Endothelial cell of umbilical vein (primary cell): ENCODE data around the gene CCDC69. TPM values are rescaled to one million over a fixed set of nuclear protein-coding genes. Genes with fewer than 3 reads are reported as not detected.

Experiments used
- BruUV-seq: library from RNA; stranded (reverse); fragments of 400-500 nt; replicated peaks from 2 replicates; lab custom pipeline; 2021; lab: Mats Ljungman, UMichigan
- CTCF ChIA-PET: fragments of 300-600, 350-600 bp; sonication (Branson Sonifier 250); formaldehyde crosslinking; loops from one replicate; lab custom pipeline; 2021; ENCODE audit warnings: antibody characterized with exemption, inconsistent platforms; lab: Charles Lee
- POLR2A ChIA-PET: fragments of 300-600, 350-600 bp; sonication (Branson Sonifier 250); formaldehyde crosslinking; loops from one replicate; lab custom pipeline; 2021; ENCODE audit warnings: antibody characterized with exemption, inconsistent platforms; lab: Charles Lee
- DNase-seq: peaks from one replicate; pipeline ENCODE4 v3.0.0-alpha.2; 2011; ENCODE audit warnings: low read depth, low spot score
- FAIRE-seq: peaks from 2 replicates; lab custom pipeline; 2011; peaks lifted over from hg19 to GRCh38; lab: Jason Lieb, UNC
- H2AFZ ChIP-seq: 2 replicates; pipeline ENCODE4 v1.6.0; 2012; ENCODE audit warnings: low read depth, low read length, control low read depth, inconsistent platforms
- H3K27ac ChIP-seq: 2 replicates; pipeline ENCODE4 v1.5.1; 2011; ENCODE audit warnings: low read depth, mild to moderate bottlenecking, control low read depth, low read length, moderate library complexity; ENCODE audit not compliant: insufficient read depth
- H3K27me3 ChIP-seq, 2 experiments: 2 replicates each; pipeline versions ENCODE4 v1.6.0 to v1.6.1; 2011; ENCODE audit warnings: low read length in 2 of 2, mixed read lengths in 1 of 2; ENCODE audit not compliant: control insufficient read depth in 2 of 2, insufficient read depth in 2 of 2
- H3K36me3 ChIP-seq, 2 experiments: 2 replicates in 1 of 2; 3 replicates in 1 of 2; pipeline ENCODE4 v1.5.1; 2011; ENCODE audit warnings: low read length in 2 of 2, mild to moderate bottlenecking in 1 of 2, moderate library complexity in 1 of 2; ENCODE audit not compliant: control insufficient read depth in 2 of 2, insufficient read depth in 2 of 2; ENCODE audit errors: extremely low read depth in 1 of 2
- H3K4me1 ChIP-seq: 3 replicates; pipeline ENCODE4 v1.5.1; 2011; ENCODE audit warnings: mild to moderate bottlenecking, low read length; ENCODE audit not compliant: control insufficient read depth, insufficient read depth; ENCODE audit errors: extremely low read depth
- H3K4me2 ChIP-seq: 2 replicates; pipeline ENCODE4 v1.6.1; 2011; ENCODE audit warnings: low read length, control low read depth, mixed read lengths; ENCODE audit not compliant: insufficient read depth
- H3K4me3 ChIP-seq, 3 experiments: fragments of 200-600 bp in 1 of 3; sonication (generic), shearing (Covaris generic) in 1 of 3; replicated peaks in 1 of 3; 2 replicates each; pipeline ENCODE4 v1.5.1; 2011 to 2016; ENCODE audit warnings: control low read depth in 3 of 3, low read length in 3 of 3, mild to moderate bottlenecking in 2 of 3, inconsistent platforms in 1 of 3, low read depth in 1 of 3, moderate library complexity in 1 of 3; ENCODE audit not compliant: insufficient read depth in 1 of 3
- H3K79me2 ChIP-seq: 2 replicates; pipeline ENCODE4 v1.6.0; 2012; ENCODE audit warnings: low read length, inconsistent platforms; ENCODE audit not compliant: control insufficient read depth, insufficient read depth
- H3K9ac ChIP-seq: replicated peaks from 2 replicates; pipeline ENCODE3; 2011; ENCODE audit warnings: low read length, control low read depth; ENCODE audit not compliant: insufficient read depth; ENCODE audit errors: extremely low read depth
- H3K9me1 ChIP-seq: replicated peaks from 3 replicates; pipeline ENCODE4 v1.6.0; 2011; ENCODE audit warnings: mild to moderate bottlenecking, low read length; ENCODE audit not compliant: control insufficient read depth, insufficient read depth; ENCODE audit errors: extremely low read depth
- H3K9me3 ChIP-seq: replicated peaks from 2 replicates; pipeline ENCODE4 v1.5.1; 2012; ENCODE audit warnings: low read length, inconsistent platforms; ENCODE audit not compliant: control insufficient read depth, insufficient read depth
- H4K20me1 ChIP-seq: replicated peaks from 2 replicates; pipeline ENCODE3; 2011; ENCODE audit warnings: mild to moderate bottlenecking, low read length; ENCODE audit not compliant: control insufficient read depth, insufficient read depth; ENCODE audit errors: extremely low read depth
- EZH2 ChIP-seq: IDR thresholded peaks from 2 replicates; pipeline ENCODE4 v1.6.1; 2012; ENCODE audit warnings: borderline replicate concordance, low read depth, mild to moderate bottlenecking, moderate library complexity, low read length, inconsistent platforms; ENCODE audit not compliant: severe bottlenecking
- FOS ChIP-seq: IDR thresholded peaks from 2 replicates; pipeline ENCODE4 v1.6.1; 2011; ENCODE audit warnings: mild to moderate bottlenecking, low read length, moderate library complexity, borderline replicate concordance; ENCODE audit not compliant: insufficient read depth
- GATA2 ChIP-seq: IDR thresholded peaks from 2 replicates; pipeline ENCODE4 v1.7.0; 2011; ENCODE audit warnings: low read depth, mild to moderate bottlenecking, moderate library complexity, mixed read lengths, low read length; ENCODE audit not compliant: insufficient read length, insufficient read depth
- JUN ChIP-seq: IDR thresholded peaks from 2 replicates; pipeline ENCODE4 v1.6.1; 2011; ENCODE audit warnings: borderline replicate concordance, low read depth; ENCODE audit not compliant: insufficient read length, insufficient read depth
- MYC ChIP-seq: IDR thresholded peaks from one replicate; pipeline ENCODE4 v1.6.1; 2011; ENCODE audit warnings: mild to moderate bottlenecking, low read depth, low read length
- POLR2A ChIP-seq: IDR thresholded peaks from 2 replicates; pipeline ENCODE4 v1.6.1; 2012; ENCODE audit warnings: low read depth, mild to moderate bottlenecking, control low read depth, low read length
- POLR2AphosphoS5 ChIP-seq: IDR thresholded peaks from 2 replicates; pipeline ENCODE4 v1.6.1; 2012; ENCODE audit warnings: low read depth, mild to moderate bottlenecking, control low read depth, low read length, moderate library complexity; ENCODE audit not compliant: insufficient read depth
- dilution Hi-C: fragments of 300-500 bp; cut with MboI; formaldehyde crosslinking; loops from one replicate; pipeline ENCODE4 v1.15.0; 2019; ENCODE audit warnings: low sequenced_read_pairs; ENCODE audit not compliant: extremely low pct_ligation_motif_present
- intact Hi-C: fragments of 100-400 bp; cut with micrococcal nuclease; formaldehyde crosslinking; loops from one replicate; pipeline ENCODE4 v1.10.0; 2022
- polyA plus RNA-seq, 4 experiments: library from polyadenylated mRNA; depleted of rRNA in 3 of 4; stranded (reverse) in 3 of 4; unstranded in 1 of 4; fragments of >200 nt; gene quantifications; 2 replicates each; pipeline versions ENCODE4 v1.2.1 to v1.2.3, GENCODE V29; 2011 to 2012; ENCODE audit warnings: missing spikeins in 1 of 4
- total RNA-seq: library from RNA; stranded (reverse); gene quantifications from 2 replicates; pipeline ENCODE4 v1.2.3, GENCODE V29; 2021
- TF ChIP-seq, protein P1 (sequence below): IDR thresholded peaks from 2 replicates; pipeline ENCODE4 v1.6.1; 2011; ENCODE audit not compliant: insufficient read depth, insufficient read length
- TF ChIP-seq, protein P2 (sequence below), 2 donors: IDR thresholded peaks; 1 replicate in 1 of 2; 2 replicates in 1 of 2; pipeline ENCODE4 v1.5.1; 2011; ENCODE audit warnings: low read length in 2 of 2, mild to moderate bottlenecking in 2 of 2, moderate library complexity in 2 of 2, control low read depth in 1 of 2, inconsistent platforms in 1 of 2, low read depth in 1 of 2; ENCODE audit not compliant: insufficient read depth in 1 of 2; ENCODE audit errors: extremely low read depth in 1 of 2

The CCDC69 gene
- total and polyA plus RNA-seq, 2 donors (not counting 3 experiments of a cell fraction or from before 2014, with no cell fraction given): 4.1 to 4.5 TPM

DNA sequence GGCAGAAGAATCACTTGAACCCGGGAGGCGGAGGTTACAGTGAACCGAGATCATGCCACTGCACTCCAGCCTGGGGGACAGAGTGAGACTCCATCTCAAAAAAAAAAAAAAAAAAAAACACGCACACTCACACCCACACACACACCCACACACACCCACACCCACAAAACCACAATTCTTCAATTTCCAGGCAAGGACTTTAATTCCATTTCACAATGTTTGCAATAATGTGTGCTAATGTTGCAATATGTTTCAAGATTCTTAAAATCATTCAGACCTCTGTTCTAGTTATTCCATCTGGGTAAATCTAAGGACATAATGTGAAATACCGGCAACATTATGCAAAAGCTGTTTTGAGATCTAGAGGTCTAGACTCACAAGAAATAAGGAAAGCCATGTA lies 28.3 kb downstream of the CCDC69 start:
- no peak overlapping the region for H3K9ac ChIP-seq
- H2AFZ ChIP-seq: no peak overlapping the region
- no peak overlapping the region for H3K27ac ChIP-seq
- dilution Hi-C loops: no loop called here
- H3K4me2 ChIP-seq: no peak overlapping the region
- no peaks in the 10 kb centered on the region for H3K9me3 ChIP-seq
- ChIA-PET POLR2A (no interaction called here), CTCF (no interaction called here)
- no peaks in the 10 kb centered on the region for H3K36me3 ChIP-seq
- H3K4me1 ChIP-seq: no peaks in the 10 kb centered on the region
- TF ChIP-seq POLR2AphosphoS5 (no peak), MYC (no peak), FOS (no peak), POLR2A (no peak), GATA2 (no peak), JUN (no peak), EZH2 (no peak)
- TF ChIP-seq, protein P1, sequence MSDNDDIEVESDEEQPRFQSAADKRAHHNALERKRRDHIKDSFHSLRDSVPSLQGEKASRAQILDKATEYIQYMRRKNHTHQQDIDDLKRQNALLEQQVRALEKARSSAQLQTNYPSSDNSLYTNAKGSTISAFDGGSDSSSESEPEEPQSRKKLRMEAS: no peak
- TF ChIP-seq, protein P2, sequence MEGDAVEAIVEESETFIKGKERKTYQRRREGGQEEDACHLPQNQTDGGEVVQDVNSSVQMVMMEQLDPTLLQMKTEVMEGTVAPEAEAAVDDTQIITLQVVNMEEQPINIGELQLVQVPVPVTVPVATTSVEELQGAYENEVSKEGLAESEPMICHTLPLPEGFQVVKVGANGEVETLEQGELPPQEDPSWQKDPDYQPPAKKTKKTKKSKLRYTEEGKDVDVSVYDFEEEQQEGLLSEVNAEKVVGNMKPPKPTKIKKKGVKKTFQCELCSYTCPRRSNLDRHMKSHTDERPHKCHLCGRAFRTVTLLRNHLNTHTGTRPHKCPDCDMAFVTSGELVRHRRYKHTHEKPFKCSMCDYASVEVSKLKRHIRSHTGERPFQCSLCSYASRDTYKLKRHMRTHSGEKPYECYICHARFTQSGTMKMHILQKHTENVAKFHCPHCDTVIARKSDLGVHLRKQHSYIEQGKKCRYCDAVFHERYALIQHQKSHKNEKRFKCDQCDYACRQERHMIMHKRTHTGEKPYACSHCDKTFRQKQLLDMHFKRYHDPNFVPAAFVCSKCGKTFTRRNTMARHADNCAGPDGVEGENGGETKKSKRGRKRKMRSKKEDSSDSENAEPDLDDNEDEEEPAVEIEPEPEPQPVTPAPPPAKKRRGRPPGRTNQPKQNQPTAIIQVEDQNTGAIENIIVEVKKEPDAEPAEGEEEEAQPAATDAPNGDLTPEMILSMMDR (IDR thresholded peaks at IDR 0.05; ENCODE audit: extremely low read depth in 1 of 2, insufficient read depth in 1 of 2, low read depth in 1 of 2, low read length in 2 of 2): no peak
- DNase-seq (no peak), FAIRE-seq (no peak)
- intact Hi-C loops: no loop called here
- no peaks in the 10 kb centered on the region for H3K27me3 ChIP-seq
- H3K4me3 ChIP-seq: no peak overlapping the region
- H4K20me1 ChIP-seq: no peaks in the 10 kb centered on the region
- no TSS peak for BruUV-seq
- H3K9me1 ChIP-seq: no peaks in the 10 kb centered on the region
- no peaks in the 10 kb centered on the region for H3K79me2 ChIP-seq
